MM.1S (cell line): Measurements from ENCODE around the gene CRYBA2.

Experiments used
- DNase-seq: peaks from one replicate; pipeline ENCODE4 v3.0.0-alpha.2; 2015
- H2AFZ ChIP-seq: fragments of 300-600 bp; sonication (generic); 2 replicates; pipeline ENCODE4 v1.6.0; 2016; ENCODE audit warnings: antibody characterized with exemption, low read length
- H3F3A ChIP-seq: fragments of 300-600 bp; sonication (generic); 2 replicates; pipeline ENCODE4 v1.6.1; 2016; ENCODE audit warnings: mild to moderate bottlenecking, antibody characterized with exemption, low read length, moderate library complexity, mixed read lengths; ENCODE audit not compliant: insufficient read depth
- H3K27ac ChIP-seq: fragments of 300-600 bp; sonication (generic); 2 replicates; pipeline ENCODE4 v1.5.1; 2016; ENCODE audit warnings: mild to moderate bottlenecking, low read length
- H3K27me3 ChIP-seq: fragments of 300-600 bp; sonication (generic); replicated peaks from 2 replicates; pipeline ENCODE4 v1.6.0; 2016; ENCODE audit warnings: low read length; ENCODE audit not compliant: insufficient read depth
- H3K36me3 ChIP-seq: fragments of 300-600 bp; sonication (generic); replicated peaks from 2 replicates; pipeline ENCODE4 v1.6.1; 2016; ENCODE audit warnings: mild to moderate bottlenecking, low read length, mixed read lengths; ENCODE audit not compliant: insufficient read depth
- H3K4me1 ChIP-seq: fragments of 300-600 bp; sonication (generic); 2 replicates; pipeline ENCODE4 v1.6.1; 2016; ENCODE audit warnings: low read length, mixed read lengths
- H3K4me2 ChIP-seq: fragments of 300-600 bp; sonication (generic); 2 replicates; pipeline ENCODE4 v1.6.0; 2016; ENCODE audit warnings: low read depth, low read length
- H3K4me3 ChIP-seq: fragments of 300-600 bp; sonication (generic); 2 replicates; pipeline ENCODE4 v1.5.1; 2016; ENCODE audit warnings: low read length, mixed read lengths
- H3K79me2 ChIP-seq: fragments of 300-600 bp; sonication (generic); 2 replicates; pipeline ENCODE4 v1.6.1; 2016; ENCODE audit warnings: mixed run types, low read length, mixed read lengths
- H3K9ac ChIP-seq: fragments of 300-600 bp; sonication (generic); 2 replicates; pipeline ENCODE4 v1.6.1; 2016; ENCODE audit warnings: low read length, mixed read lengths
- H3K9me2 ChIP-seq: fragments of 300-600 bp; sonication (generic); replicated peaks from 2 replicates; pipeline ENCODE4 v1.6.1; 2016; ENCODE audit warnings: mild to moderate bottlenecking, low read length, mixed read lengths; ENCODE audit not compliant: insufficient read depth
- H3K9me3 ChIP-seq: fragments of 300-600 bp; sonication (generic); replicated peaks from 2 replicates; pipeline ENCODE4 v1.6.1; 2016; ENCODE audit warnings: mild to moderate bottlenecking, low read length, mixed read lengths; ENCODE audit not compliant: insufficient read depth
- H4K20me1 ChIP-seq: fragments of 300-600 bp; sonication (generic); 2 replicates; pipeline ENCODE4 v1.6.1; 2016; ENCODE audit warnings: mild to moderate bottlenecking, low read length, moderate library complexity, mixed read lengths; ENCODE audit not compliant: insufficient read depth
- EZH2 ChIP-seq: fragments of 300-600 bp; sonication (generic); optimal IDR thresholded peaks from 2 replicates; pipeline ENCODE3; 2017; ENCODE audit warnings: low read depth, mild to moderate bottlenecking, antibody characterized with exemption, low read length, mixed read lengths
- EZH2phosphoT487 ChIP-seq: fragments of 300-600 bp; sonication (generic); IDR thresholded peaks from 2 replicates; pipeline ENCODE4 v1.6.1; 2018; ENCODE audit warnings: antibody characterized with exemption, low read length
- TF ChIP-seq, protein P1 (sequence below): fragments of 300-600 bp; sonication (generic); IDR thresholded peaks from 2 replicates; pipeline ENCODE4 v1.5.1; 2016; ENCODE audit warnings: antibody characterized with exemption, low read length, mixed read lengths

The CRYBA2 gene

DNA sequence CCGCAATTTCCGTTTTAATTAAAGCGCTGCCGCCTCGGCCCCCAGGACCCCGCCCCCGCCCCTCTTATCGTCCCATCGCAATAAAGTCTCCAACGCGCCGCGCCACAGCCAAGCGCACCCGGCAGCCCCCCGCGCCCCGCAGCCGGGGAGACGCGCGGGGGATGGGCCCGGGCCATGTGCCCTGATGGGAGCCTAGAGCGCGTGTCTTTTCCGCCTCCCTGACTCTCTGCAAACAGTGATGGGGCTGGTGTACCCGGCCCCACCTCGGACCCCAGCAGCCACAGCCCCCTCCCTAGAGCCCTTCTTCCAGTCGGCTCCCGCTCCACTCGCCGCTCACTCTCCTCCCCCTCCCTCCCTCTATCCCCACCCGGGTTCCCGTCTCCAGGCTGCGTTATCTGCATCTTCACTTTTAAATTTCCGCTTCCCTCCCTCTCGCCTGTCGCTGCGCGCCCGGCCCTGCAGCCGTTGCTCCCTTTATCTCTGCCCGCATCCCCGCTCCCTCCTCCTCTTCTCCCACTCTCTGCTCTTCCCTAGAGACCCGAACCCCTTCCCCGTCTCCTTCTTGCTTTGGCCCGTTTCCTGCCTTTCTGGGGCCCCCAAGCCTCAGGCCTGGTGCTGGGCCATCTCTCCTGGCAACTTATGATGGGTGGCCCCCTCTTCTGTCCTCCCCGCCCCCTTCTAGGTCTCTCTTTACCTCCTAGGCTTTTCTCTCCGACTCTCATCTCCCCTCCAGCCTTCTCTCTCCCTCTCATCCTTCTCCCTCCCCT lies 7.7 kb downstream of the CRYBA2 start:
- Histone ChIP-seq H3K9me2 (no peaks in the 10 kb centered on the region), H3K9ac (no peak overlapping the region), H3K36me3 (no peaks in the 10 kb centered on the region), H3K4me3 (no peak overlapping the region), H3K79me2 (no peaks in the 10 kb centered on the region), H3K9me3 (no peaks in the 10 kb centered on the region), H4K20me1 (no peaks in the 10 kb centered on the region), H3K27ac (no peak overlapping the region), H3K27me3 (peaks cover 93% of the 10 kb centered on the region), H2AFZ (no peak overlapping the region), H3K4me1 (peaks cover 5% of the 10 kb centered on the region; the same call in 1 of the 2 replicates), H3F3A (no peaks in the 10 kb centered on the region), H3K4me2 (no peak overlapping the region)
- TF ChIP-seq EZH2 (no peak), EZH2phosphoT487 (no peak)
- TF ChIP-seq, protein P1, sequence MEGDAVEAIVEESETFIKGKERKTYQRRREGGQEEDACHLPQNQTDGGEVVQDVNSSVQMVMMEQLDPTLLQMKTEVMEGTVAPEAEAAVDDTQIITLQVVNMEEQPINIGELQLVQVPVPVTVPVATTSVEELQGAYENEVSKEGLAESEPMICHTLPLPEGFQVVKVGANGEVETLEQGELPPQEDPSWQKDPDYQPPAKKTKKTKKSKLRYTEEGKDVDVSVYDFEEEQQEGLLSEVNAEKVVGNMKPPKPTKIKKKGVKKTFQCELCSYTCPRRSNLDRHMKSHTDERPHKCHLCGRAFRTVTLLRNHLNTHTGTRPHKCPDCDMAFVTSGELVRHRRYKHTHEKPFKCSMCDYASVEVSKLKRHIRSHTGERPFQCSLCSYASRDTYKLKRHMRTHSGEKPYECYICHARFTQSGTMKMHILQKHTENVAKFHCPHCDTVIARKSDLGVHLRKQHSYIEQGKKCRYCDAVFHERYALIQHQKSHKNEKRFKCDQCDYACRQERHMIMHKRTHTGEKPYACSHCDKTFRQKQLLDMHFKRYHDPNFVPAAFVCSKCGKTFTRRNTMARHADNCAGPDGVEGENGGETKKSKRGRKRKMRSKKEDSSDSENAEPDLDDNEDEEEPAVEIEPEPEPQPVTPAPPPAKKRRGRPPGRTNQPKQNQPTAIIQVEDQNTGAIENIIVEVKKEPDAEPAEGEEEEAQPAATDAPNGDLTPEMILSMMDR, result no peak
- peak; percentile 2 for DNase-seq

DNA sequence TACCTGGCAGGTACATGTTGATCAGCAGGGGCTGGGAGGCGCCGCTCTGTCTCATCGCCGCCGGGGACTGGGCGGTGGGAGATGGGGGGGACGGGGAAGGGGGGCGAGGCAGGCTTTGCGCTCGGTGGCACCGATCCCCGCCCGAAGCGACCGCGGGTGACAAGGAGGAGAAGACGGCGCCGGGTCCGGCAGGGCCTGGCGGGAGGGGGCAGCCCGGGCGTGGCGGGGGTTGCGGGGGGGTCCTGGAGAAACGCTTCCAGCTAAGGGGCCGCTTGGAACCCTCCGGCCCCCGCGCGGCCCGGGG lies 8.2 kb downstream of the CRYBA2 start, which contains the start of gene FEV:
FEV (minus strand) TSS at position 164 of the 304 bp plus-strand sequence; CDS start at position 55, 109 bp downstream.
- Histone ChIP-seq H4K20me1 (no peaks in the 10 kb centered on the region), H3K27me3 (peaks cover 88% of the 10 kb centered on the region), H3K36me3 (no peaks in the 10 kb centered on the region), H3K9me3 (no peaks in the 10 kb centered on the region), H3K4me2 (no peak within 1 kb of the TSS), H3K4me3 (no peak within 1 kb of the TSS), H3F3A (no peaks in the 10 kb centered on the region), H3K4me1 (peaks cover 5% of the 10 kb centered on the region; the same call in 1 of the 2 replicates), H3K79me2 (no peaks in the 10 kb centered on the region), H2AFZ (no peak within 1 kb of the TSS), H3K27ac (no peak within 1 kb of the TSS), H3K9me2 (no peaks in the 10 kb centered on the region), H3K9ac (no peak within 1 kb of the TSS)
- TF ChIP-seq EZH2 (peak; percentile 11), EZH2phosphoT487 (no peak)
- DNase-seq, result no peak

DNA sequence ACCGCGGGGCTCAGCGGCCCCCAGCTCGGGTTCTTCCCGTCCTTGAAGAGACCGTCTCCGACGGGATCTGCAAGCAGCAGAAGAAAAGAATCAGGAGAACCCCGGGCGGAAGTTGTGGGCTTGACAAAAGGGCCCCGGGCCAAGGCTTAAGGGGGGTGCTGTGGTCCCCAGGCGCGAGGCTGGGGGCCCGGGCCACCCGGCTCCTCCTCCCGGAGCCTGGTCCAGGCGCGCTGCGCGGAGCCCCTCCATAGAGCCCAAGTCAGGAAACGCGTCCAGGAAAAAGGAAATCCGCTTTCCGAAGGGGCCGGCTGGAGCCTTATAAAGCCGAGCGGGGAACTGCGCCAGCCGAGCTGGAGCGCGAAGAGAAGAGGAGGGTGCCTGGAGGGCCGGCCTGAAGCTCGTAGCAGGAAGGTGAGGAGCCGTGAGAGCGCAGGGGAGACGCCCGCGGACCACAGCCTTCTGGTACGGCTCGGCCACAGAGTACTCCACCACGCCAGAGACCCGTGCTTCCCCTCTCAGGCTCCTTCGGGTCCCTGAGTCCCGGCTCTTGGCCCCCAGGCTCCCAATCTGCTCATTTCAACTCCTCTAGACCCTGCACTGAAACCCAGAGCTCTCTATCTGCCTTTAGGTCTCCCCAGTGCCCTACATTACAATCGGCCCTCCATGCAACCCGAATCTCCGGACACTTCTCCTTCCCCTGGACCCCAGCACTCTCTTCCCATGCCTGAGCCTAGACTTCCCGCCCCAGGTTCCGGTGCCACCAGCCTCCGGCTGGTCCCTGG lies 8.8 kb downstream of the CRYBA2 start:
- Histone ChIP-seq H3K4me3 (no peak overlapping the region), H3K9ac (no peak overlapping the region), H3K4me2 (no peak overlapping the region), H3K79me2 (no peaks in the 10 kb centered on the region), H2AFZ (no peak overlapping the region), H3K9me2 (no peaks in the 10 kb centered on the region), H3K27ac (no peak overlapping the region), H3K36me3 (no peaks in the 10 kb centered on the region), H3K4me1 (peaks cover 5% of the 10 kb centered on the region; the same call in 1 of the 2 replicates), H4K20me1 (no peaks in the 10 kb centered on the region), H3K27me3 (peaks cover 85% of the 10 kb centered on the region), H3F3A (no peaks in the 10 kb centered on the region), H3K9me3 (no peaks in the 10 kb centered on the region)
- 0 out of 2 replicates have a peak, but pooled peaks have one; percentile 9 for TF ChIP-seq EZH2phosphoT487
- TF ChIP-seq, protein P1, result no peak
- peak; percentile 73 for TF ChIP-seq EZH2
- DNase-seq, result peak; percentile 2
